Measurements from ENCODE around the gene OCA2.

OCA2 gene

DNA sequence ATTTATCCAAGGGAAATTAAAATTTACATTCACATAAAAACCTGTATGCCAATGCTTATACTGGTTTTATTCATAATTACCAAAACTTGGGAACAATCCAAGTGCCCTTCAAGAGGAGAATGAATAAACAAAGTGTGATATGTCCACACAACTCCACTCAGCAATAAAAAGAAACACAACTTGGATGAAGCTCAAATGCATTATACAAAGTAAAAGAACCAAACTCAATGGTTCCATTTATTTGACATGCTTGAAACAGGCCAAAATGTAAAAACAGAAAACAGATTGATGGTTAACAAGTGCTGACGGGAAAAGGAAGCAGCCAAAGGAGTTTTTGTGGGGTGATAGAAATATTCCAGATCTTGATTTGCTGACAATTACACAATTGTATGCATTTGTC lies 23.5 kb downstream of the OCA2 start:
- no peak for DNase-seq

DNA sequence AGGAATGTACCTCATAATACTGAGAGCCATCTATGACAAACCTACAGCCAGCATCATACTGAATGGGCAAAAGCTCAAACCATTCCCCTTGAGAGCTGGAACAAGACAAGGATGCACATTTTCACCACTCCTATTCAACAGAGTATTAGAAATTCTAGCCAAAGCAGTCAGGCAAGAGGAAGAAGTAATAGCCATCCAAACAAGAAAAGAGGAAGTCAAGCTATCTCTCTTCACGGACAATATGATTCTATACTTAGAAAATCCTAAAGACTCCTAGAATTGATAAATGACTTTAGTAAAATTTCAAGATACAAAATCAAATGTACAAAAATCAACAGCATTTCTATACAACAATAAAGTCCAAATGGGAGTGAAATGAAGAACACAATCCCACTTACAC lies 30.2 kb downstream of the OCA2 start:
- DNase-seq = no peak

DNA sequence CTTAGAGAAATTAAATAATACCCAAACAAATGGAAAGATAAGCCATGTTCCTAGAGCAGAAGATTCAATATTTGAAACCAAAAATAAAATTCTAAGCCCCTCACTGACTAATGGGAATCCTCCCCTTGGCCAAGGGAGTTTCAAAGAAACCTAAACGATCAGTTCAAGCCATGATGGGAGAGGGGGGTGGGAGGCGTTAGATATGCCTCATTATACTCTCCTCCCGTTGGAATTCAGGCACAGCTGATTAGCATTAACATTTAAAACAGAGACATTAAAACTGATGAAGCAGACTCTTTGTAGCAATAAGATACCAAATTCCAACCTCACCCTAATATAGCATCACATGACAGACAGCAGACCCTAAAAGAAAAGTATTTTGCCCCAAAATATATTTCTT lies 32.9 kb downstream of the OCA2 start:
- DNase-seq = no peak

DNA sequence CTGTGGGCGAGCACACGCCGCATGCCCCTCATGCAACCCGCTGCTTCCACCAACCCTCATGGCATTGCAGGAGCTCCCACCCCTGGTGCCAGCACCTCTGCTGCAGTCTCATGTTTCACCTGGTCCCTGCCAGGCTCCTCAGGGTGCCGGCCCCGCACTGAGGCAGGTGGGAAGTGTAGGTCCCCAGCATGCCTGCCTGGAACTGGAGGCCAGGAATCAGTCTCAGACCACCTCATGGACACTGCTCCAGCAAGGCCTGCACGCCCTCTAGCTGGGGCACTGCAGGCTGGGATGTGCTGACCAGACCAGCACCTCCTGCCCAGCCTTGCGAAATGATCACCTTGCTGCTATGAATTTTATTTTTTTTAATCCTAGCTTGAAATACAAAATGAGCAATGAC lies 39.1 kb downstream of the OCA2 start:
- no peak for DNase-seq

DNA sequence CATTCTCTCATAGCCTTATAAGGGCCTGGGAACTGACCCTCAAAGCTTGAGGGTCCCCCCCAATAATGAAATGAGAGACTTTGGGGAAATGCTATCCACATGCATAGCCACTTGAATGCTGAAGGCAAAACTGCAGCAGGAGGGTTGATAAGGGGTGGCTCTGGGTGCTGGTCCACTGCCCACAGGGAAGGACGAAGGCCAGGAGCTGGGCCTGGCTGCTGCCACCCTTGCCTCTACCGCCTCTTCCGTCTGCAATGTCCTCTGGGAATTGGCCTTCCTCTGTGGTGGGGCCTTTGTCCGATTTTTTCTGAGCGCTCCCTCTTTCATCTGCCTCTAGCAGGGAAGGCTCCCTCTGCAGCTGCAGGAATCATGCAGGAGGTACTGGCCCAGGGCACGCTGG lies 41.0 kb downstream of the OCA2 start:
- DNase-seq = no peak

DNA sequence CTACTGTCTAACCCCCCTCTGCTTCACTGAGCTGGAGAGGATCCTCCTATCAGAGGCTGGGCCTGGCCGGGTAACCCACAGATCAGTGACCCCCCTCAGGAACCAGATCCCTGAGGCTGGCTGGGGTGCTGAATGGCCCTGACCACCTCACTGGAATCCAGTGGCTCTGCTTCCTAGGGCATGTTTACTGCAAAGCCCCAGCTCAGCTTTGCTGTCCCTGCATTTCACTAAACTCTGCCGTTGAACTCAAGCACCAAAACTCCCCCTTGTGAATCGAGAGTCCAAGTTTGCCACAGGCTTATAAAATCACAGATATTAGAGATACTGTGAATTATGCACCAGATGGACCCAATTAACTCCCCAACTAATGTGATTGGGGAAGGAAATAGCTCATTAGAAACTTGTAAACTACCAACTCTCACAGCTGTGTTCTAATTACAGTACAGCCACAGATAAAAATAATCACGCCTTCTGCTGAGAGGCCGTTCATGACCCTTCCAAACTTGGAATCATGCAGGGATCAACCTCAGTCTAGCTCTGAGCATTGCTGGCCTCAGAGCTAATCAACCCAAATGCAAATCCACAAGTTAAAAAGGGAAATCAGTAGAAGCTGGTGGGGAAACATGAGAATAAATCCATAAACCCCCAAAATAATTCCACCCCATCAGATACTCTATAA lies 47.0 kb downstream of the OCA2 start:
- DNase-seq = no peak

DNA sequence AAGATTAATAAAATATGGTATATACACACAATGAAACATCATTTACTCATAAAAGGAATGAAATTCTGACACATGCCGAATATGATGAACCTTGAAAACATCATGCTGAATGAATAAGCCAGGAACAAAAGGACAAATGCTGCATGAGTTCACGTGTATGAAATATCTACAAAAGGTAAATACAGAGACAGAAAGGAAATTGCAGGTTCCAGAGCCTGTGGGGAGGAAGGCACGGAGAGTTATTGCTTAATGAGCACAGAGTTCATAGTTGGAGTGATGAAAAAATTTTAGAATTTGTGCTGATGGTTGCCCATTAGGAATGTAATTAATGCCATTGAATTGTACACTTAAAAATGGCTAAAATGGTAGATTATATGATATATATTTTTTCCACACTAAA lies 49.5 kb downstream of the OCA2 start:
- DNase-seq = no peak

DNA sequence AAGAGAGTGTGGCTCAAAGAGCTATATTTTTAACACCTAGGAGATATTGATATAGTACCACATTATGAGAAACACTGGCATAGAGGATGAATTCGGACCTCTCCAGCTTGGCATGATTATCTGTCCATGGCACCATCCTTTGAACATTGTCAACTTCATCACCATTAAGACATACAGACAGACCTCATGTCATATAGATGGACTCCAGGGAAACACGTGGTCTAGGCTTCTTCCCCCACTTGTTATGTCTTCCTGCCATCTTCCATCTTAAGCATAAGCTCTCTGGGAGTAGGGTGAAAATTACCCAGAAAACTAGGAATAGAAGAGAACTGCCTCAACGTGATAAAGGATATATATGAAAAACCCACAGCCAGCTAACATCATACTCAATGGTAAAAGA lies 51.8 kb downstream of the OCA2 start:
- no peak for DNase-seq

DNA sequence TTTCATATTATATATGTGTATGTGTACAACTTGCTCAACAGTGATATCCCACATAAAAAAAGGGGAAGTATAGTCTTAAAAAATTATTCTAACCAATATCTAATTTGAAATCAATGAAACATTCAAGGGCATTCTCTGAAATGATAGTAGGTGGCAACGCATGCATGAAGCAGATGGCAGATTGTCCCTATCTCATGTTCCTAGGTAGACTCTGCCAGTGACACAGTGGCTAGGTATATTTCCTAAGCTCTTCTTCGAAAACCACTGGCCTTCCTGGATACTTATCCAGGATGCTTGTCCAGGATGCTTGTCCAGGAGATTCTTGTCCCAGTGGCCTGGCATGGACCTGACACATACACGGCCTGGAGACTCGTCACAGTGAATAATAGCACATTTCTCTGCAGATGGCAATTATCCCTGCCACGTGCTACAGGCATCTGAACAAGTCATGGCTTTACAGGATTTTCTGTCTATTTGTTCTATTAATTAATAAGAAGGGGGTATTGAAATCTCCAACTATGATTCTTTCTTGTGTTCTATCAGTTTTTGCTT lies 54.9 kb downstream of the OCA2 start:
- DNase-seq = no peak

DNA sequence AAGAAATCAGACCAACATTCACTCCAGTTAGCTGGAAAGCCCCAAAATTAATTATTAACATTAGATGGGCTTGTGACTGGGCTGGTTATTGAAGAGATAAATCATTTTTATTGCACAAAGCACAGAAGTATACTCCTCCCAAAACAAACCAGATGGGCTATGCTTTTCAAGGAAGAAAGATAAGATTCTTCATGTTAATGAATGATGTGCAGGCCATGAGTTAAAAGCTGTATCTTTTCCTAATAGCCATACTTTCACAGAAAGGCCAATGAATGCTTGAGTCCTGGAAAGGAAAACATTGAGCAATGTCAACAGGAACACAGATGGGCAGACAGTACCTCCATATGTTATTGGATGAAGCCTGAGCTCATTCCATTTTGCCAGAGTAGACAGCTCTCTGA lies 55.4 kb downstream of the OCA2 start:
- DNase-seq = no peak

DNA sequence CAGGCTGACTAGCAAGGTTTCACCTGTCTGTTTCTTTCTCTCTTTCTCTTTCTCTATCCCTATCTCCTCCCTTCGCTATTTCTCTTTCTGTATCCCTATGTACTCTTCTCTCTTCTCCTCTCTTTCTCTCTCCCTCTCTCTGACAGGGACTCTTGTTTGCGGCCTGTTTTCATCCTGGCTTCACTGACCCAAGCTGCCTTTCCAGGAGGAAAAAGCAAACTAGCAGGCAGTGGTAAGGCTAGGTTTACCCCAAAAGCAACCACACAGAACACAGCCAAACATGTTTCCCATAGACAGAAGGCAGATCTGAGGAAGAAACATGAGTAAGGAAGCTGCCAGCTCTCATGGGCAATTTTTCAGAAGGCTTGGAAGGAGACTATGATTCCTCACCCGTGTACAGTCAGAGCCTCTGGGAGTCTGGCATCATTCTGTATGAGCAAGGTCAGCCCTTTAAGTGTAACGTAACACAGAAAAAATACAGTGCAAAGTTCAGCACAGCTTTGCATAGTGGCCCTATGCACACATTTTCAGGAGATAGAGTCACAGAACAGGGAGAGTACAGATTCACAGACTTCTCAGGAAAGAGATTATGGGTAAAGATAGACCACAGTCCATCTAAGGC lies 61.0 kb downstream of the OCA2 start:
- no peak for DNase-seq

DNA sequence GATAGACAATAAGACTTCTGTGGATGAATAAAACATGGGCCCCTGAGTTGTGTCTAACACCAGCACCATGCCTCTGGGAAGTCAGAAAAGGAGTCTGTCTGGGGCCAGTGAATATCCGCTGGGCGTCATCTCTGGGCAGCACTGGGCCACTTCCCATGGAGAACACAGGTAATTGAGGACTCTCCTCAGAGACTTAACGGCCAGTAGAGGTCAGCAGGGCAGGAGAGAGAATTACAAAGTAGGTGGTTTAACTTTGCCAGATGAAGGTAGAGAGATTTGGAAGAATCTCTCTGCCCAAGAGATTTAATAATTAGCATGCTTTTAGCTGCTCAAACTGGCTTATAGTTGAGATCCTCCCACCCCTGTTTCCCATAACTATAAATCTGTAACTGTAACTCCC lies 65.7 kb downstream of the OCA2 start:
- no peak for DNase-seq

DNA sequence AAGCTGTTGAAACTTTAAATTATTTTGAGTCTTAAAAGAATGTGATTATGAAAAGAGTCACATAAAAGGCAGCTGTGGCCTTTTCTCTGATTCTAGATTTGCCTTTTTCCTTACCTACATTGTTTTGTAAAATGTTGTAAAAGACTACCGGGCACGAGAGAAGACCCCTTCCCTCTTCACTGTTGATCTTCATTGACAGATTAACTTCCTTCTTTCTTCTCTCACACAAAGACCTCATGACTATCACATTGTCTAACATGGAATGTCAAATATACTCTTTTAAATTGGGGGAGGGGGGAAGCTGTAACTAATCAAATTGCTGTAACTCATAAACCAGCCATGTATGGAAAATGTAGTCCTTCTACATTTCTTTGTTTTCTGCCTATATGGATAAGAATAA lies 68.3 kb downstream of the OCA2 start:
- no peak for DNase-seq

DNA sequence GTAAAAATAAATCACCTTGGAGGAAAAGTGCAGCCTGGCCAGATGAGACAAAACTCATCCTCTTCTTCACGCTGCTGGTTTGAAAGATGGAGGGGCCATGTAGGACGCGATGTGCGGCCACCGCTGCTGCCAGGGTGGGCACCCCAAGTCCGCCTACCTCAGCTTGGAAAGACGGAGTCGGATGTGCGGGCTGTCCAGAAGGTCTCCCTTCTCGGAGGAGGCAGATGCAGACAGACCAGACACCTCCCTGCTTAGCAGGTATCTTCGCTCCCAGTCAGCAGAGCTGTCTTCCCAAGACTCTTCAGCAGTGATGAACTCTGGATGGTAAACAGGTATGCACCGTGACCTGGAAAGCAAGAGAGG lies 71.4 kb downstream of the OCA2 start:
- DNase-seq = no peak

DNA sequence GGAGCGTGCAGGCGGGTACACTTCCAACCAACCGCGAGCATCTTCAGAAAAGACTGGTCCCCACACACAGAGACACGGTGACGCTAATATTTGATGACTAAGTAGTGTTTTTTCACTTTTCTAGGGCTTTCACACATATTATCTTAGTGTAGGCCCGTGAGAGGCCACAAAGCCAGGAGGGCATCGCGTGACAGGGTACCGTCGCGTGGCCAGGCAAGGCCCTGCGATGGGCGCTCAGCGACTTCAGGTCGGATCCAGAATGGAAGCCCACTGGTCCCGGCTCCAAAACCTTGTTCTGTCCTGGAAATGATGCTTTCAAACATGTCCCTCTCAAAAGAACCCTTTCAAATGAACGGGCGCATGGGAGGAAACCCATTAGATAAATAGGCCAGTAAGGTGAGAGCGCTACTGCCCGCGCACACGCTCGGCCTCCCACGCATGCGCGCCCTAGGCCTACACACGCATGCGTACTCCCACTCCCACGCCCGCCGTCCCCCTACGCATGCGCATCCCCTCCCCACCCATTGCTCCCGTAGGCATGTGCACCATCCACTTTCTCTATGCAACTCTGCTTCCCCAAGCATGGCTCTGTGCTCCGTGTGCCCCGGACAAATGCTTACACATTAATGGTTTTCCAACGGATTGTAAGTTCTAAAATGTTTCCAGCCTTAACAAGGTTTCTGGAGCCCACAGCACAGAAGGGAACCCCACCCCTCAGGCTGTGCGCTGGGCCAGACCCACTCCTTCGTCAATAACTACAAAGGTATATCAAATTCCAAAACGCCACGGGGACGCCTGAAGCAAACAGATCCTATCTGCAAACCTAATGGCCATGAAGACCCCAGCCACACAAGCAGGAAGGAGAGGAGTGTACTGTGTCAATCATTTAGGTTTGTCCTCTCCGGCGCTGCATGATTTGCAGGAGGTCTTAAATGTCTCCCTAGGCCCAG lies 72.1 kb downstream of the OCA2 start:
- no peak for DNase-seq

DNA sequence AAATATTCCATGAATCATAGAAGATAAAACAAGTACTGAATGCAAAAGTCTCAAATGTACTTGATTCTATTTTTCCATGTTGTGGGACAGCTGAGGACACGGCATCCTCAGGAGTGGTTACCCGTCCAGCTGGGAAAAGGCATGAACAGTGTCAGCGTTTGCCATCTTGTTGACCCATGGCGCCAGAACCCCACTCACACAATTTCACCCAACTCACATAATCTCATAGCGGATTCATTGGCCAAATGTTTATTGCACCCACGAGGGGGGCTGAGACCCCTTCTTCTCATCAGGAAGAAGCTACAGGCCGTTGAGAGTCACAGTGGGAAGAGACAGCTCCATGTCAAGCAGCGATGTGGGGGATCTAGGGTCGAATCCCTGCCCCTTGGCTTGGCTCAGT lies 72.9 kb downstream of the OCA2 start:
- DNase-seq = no peak

DNA sequence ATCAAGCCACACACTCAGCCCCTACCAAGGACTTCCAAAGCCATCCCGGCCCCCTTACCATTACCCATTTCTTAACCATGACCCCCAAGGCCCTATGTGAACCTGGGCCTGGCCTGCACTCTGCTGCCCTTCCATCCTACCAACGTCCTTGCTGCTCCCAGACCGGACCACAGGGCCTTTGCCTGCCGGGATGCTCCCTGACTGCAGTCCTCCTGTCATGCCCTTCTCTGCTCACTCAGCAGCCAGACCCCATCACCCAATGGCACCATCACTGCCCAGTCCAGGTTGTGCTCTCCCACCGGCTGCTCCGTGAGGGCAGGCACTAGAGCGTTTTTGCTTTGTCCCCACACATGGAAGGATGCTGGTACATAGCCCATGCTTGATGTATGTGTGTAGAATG lies 73.7 kb downstream of the OCA2 start:
- DNase-seq = no peak

DNA sequence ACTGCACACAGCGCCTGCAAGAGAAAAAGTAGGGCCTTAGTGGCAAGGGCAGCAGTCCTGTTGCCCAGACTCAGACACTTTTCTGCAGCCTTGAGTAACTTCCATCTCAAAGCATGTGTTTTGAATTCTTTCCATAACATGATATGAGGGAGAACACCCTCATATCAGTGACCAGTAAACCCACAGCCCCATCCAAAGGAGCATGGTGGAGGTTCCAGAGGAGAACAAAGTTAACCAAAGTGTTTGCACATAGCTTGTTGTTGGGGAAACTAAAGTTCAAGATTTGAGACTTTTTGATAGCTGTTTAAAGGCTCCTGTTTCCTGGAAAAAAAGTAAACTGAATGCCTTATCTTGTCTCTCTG lies 74.2 kb downstream of the OCA2 start:
- DNase-seq = no peak

DNA sequence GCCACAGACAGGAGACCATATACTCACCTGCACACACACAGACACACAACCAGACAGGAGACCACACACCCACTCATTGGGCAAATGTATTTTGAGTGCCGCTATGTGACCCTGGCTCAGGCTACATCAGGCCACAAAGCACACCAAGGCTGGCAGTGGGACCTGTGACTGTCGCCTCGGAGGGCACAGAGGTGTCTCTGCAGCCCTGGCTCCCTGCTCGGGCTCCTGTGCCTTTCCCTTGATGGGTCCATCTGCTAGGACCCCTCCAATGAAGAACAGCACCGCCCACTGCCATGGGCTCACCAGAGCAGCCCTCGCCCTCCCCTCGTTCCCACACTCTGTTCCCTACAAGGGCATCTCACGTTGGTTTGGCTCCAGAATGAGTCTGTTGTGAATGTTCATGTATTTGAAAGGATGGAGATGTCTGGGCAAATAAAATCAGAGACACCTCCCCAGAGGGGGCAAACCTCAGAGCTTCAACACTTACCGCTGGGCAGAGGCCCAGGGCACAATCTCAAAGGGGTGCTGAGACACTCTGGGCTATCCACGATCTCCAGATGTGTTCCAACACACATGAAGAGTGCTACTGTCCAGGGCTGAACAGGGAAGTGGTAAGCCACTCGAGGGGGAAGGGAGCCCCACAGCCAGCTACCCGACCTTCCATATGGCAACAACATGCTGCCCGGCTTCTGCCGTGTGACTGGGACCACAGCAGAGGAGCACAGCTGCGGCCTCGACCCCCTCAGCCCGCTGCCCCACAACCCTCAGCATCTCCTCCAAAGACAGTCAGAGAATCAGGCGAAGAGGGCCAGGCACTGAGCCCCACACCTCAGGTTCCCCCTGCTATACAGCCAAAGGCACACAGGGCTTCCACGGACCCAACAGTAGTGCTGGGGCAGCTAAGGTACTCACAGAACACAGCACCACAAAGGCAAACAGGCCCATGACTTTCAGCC lies 74.9 kb downstream of the OCA2 start:
- DNase-seq = no peak

DNA sequence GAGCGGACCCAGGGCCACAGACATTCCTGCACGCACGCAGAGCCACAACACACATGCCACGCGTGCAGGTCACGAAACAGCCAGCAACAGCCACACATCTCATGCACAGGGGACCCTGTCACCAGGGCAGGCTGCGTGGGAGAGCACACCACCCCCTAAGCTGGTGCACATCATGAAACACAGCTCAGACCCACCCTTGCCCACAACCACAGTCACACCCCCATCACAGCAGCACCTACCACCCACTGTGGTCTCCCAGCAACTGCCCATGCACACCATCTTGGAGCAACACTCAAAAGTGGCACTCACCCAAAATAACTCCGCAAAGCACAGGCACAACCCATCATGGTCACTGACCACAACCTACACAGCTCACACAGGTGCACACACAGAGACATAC lies 75.7 kb downstream of the OCA2 start:
- no peak for DNase-seq

DNA sequence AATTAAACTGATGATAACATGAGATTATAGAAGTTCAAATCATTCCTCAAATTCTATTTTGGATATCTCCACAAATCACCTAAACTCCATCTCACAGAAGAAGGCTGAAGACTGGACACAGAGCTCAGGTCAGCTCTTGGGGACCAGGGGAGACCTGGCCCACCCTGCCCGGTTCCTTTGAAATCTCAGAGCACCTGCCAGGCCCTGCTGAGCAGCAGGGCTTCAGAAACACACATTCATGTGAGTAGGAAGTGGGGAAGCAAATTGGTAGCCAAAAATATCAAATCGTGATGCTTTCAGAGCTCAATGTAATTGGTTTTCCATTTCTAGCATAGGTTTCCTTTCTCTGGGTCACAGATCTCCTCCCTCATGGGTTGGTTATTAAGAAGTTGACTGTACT lies 76.2 kb downstream of the OCA2 start:
- no peak for DNase-seq

DNA sequence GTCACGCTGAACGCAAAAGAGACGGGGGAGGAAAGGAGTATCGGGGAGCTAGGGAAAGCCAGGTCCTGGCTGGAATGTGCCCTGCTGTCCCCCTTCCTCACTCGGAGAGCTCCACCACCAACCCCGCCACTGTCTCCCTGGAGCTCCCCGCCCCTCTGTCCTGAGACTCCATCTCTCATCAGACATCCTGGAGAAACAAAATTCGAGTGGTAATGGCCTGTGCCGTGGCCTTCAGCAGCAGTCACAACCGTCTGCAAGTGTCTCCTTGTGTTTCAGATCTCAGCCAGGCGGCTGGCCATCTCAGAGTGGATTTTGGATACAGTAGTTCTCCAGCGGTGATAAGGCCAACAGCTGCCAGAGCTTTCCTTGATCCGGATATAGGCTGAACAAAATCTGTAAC lies 76.9 kb downstream of the OCA2 start:
- DNase-seq = no peak

Measured in retina (tissue), 1 donor.